GM12878 (cell line): ENCODE results near the gene PJA2. TPM values are rescaled to one million over a fixed set of nuclear protein-coding genes. Genes with fewer than 3 reads are reported as not detected.
"Not testable (repeated sequence)": the region's sequence is repeated elsewhere in the genome, so short reads cannot be mapped to it uniquely, and the experiment has no call there.

ENCODE experiments used
- ATAC-seq: fragments of 200-7000 bp; cut with Tn5 transposase; 3 replicates; pipeline ENCODE4 v1.9.1; 2020; ENCODE audit warnings: mild to moderate bottlenecking, moderate library complexity
- BruUV-seq: library from RNA; stranded (reverse); fragments of 400-500 nt; replicated peaks from 2 replicates; lab custom pipeline; 2021; lab: Mats Ljungman, UMichigan
- CTCF ChIA-PET: fragments of 300-600 bp; sonication (Branson Sonifier 250); formaldehyde crosslinking; extraction: SDS; loops from one replicate; lab custom pipeline; 2021; ENCODE audit warnings: inconsistent platforms; lab: Yijun Ruan, JAX
- POLR2A ChIA-PET: fragments of 350-600 bp; formaldehyde crosslinking; extraction: SDS; loops from one replicate; lab custom pipeline; 2021; ENCODE audit warnings: inconsistent platforms; lab: Charles Lee
- RAD21 ChIA-PET: fragments of 300-600 bp; sonication (Branson Sonifier 250); formaldehyde crosslinking; loops from one replicate; lab custom pipeline; 2023; ENCODE audit warnings: antibody characterized with exemption; ENCODE audit not compliant: unreplicated experiment; lab: Charles Lee
- SMC1A ChIA-PET: fragments of 300-600 bp; sonication (Branson Sonifier 250); formaldehyde crosslinking; loops from one replicate; lab custom pipeline; 2023; ENCODE audit not compliant: unreplicated experiment, uncharacterized antibody; lab: Charles Lee
- DNase-seq: peaks from one replicate; pipeline ENCODE4 v3.0.0-alpha.2; 2011; ENCODE audit warnings: low read depth, low spot score
- FAIRE-seq: peaks from 3 replicates; lab custom pipeline; 2011; peaks lifted over from hg19 to GRCh38; lab: Jason Lieb, UNC
- H2AFZ ChIP-seq: 2 replicates; pipeline ENCODE4 v1.6.0; 2011; ENCODE audit warnings: low read depth, low read length, control low read depth; ENCODE audit not compliant: control insufficient read depth
- H3K27ac ChIP-seq: 2 replicates; pipeline ENCODE4 v1.5.1; 2011; ENCODE audit warnings: control low read depth; ENCODE audit not compliant: control insufficient read depth, insufficient read depth
- H3K27me3 ChIP-seq, 2 experiments: replicated peaks in 1 of 2; 2 replicates each; pipeline versions ENCODE4 v1.6.0 to v1.6.1; 2011; ENCODE audit warnings: low read length in 1 of 2; ENCODE audit not compliant: control insufficient read depth in 2 of 2, insufficient read depth in 2 of 2
- H3K36me3 ChIP-seq, 2 experiments: 2 replicates each; pipeline ENCODE4 v1.5.1; 2011; ENCODE audit warnings: low read length in 1 of 2; ENCODE audit not compliant: control insufficient read depth in 2 of 2, insufficient read depth in 2 of 2
- H3K4me1 ChIP-seq: 2 replicates; pipeline ENCODE4 v1.6.1; 2011; ENCODE audit warnings: mild to moderate bottlenecking, low read length, moderate library complexity, mixed read lengths; ENCODE audit not compliant: control insufficient read depth, insufficient read depth
- H3K4me2 ChIP-seq: 2 replicates; pipeline ENCODE4 v1.6.0; 2011; ENCODE audit warnings: control low read depth; ENCODE audit not compliant: control insufficient read depth, insufficient read depth
- H3K4me3 ChIP-seq: fragments of 200-600 bp; sonication (generic); 2 replicates; pipeline ENCODE4 v1.5.1; 2016
- H3K79me2 ChIP-seq: 2 replicates; pipeline ENCODE4 v1.6.0; 2011; ENCODE audit warnings: low read length; ENCODE audit not compliant: control insufficient read depth, insufficient read depth
- H3K9ac ChIP-seq: 2 replicates; pipeline ENCODE4 v1.8.0; 2011; ENCODE audit warnings: low read length, control low read depth, mixed read lengths; ENCODE audit not compliant: control insufficient read depth, insufficient read depth
- H3K9me3 ChIP-seq: replicated peaks from 3 replicates; pipeline ENCODE4 v1.5.1; 2011; ENCODE audit warnings: mild to moderate bottlenecking, low read length; ENCODE audit not compliant: control insufficient read depth, insufficient read depth
- H4K20me1 ChIP-seq: 2 replicates; pipeline ENCODE4 v1.6.0; 2011; ENCODE audit not compliant: control insufficient read depth, insufficient read depth
- CREB1 ChIP-seq: IDR thresholded peaks from 2 replicates; pipeline ENCODE4 v1.6.1; 2012; ENCODE audit warnings: low read depth, mild to moderate bottlenecking, inconsistent platforms
- TARDBP ChIP-seq: IDR thresholded peaks from 2 replicates; pipeline ENCODE4 v1.6.1; 2016; ENCODE audit warnings: borderline replicate concordance
- WGBS: methylation state at CpG from one replicate; pipeline ENCODE4 v1.1.6; 2016; ENCODE audit warnings: low lambda C conversion rate; ENCODE audit not compliant: insufficient replicate concordance, insufficient coverage; ENCODE audit errors: missing lambda C conversion rate; 5-methylcytosine and 5-hydroxymethylcytosine counted together
- in situ Hi-C: fragments of 300-500 bp; cut with MboI; formaldehyde crosslinking; loops from 9 replicates; pipeline ENCODE4 v1.14.3; 2018; ENCODE audit warnings: mixed read lengths
- intact Hi-C: fragments of 100-400 bp; cut with micrococcal nuclease; formaldehyde crosslinking; loops from one replicate; pipeline ENCODE4 v1.14.2; 2022; ENCODE audit not compliant: unreplicated experiment
- polyA plus RNA-seq, 11 experiments: library from polyadenylated mRNA; depleted of rRNA in 4 of 11; unstranded in 6 of 11; stranded (reverse) in 5 of 11; fragments of >200 nt; fragmentation: Nextera tagmentation in 4 of 11; fragmentation: Illumina TruSeq in 1 of 11; extraction: Ambion mirVana in 4 of 11; extraction: Trizol in 1 of 11; gene quantifications; 1 replicate in 1 of 11; 2 replicates in 10 of 11; pipeline versions ENCODE4 v1.2.1 to v1.2.3, GENCODE V29; 2011 to 2016; ENCODE audit warnings: inconsistent platforms in 2 of 11, missing spikeins in 2 of 11, low read depth in 1 of 11
- total RNA-seq, 4 experiments: library from RNA; depleted of rRNA in 3 of 4; stranded (reverse); fragments of >200 nt in 3 of 4; fragmentation: Illumina TruSeq in 1 of 4; extraction: Trizol in 1 of 4; gene quantifications; 2 replicates each; pipeline versions ENCODE4 v1.2.1 to v1.2.3, GENCODE V29; 2013 to 2021

PJA2 gene
- total and polyA plus RNA-seq, 10 of the 15 experiments (the other 5 are each of a cell fraction or from before 2014, with no cell fraction given), result 27.8 to 93.4 (median 47.8) TPM

GRCh38 chr5:109426075-109426474 is 16.3 kb upstream of the PJA2 start (continued):
- no peak for TF ChIP-seq CREB1

- H3K4me1 ChIP-seq, H2AFZ ChIP-seq, H3K36me3 ChIP-seq, POLR2A ChIA-PET, H3K4me3 ChIP-seq, DNase-seq, intact Hi-C loops, H3K9me3 ChIP-seq, H3K27me3 ChIP-seq, RAD21 ChIA-PET, BruUV-seq, H4K20me1 ChIP-seq, H3K4me2 ChIP-seq, in situ Hi-C loops, H3K27ac ChIP-seq, FAIRE-seq, ATAC-seq, H3K79me2 ChIP-seq, H3K9ac ChIP-seq: not testable (repeated sequence)
- WGBS, result 66% methylated on average over 5 of the region's 5 CpGs
- SMC1A ChIA-PET, result interaction anchor here (0.7 to 1.2 kb wide), 2 partner anchors 287 to 637 kb away, joined by 3 read pairs; no protein-coding TSS in a partner anchor
- CTCF ChIA-PET, result interaction anchor here (1.2 kb wide), 1 partner anchor 13 kb away, joined by 3 read pairs; no protein-coding TSS in a partner anchor
These were observed 15.7 kb upstream of the PJA2 start for GRCh38 chr5:109425521-109425920.

GRCh38 chr5:109421956-109422355 is 12.2 kb upstream of the PJA2 start:
- Histone ChIP-seq H3K27me3 (no peaks in the 10 kb centered on the region), H3K9ac (no peak overlapping the region), H4K20me1 (no peaks in the 10 kb centered on the region), H3K79me2 (no peaks in the 10 kb centered on the region), H3K4me3 (no peak overlapping the region), H3K9me3 (no peaks in the 10 kb centered on the region), H3K36me3 (no peaks in the 10 kb centered on the region), H3K4me1 (no peaks in the 10 kb centered on the region), H3K4me2 (no peak overlapping the region), H3K27ac (no peak overlapping the region), H2AFZ (no peak overlapping the region)
- WGBS, result 50% methylated on average over 2 of the region's 2 CpGs
- ChIA-PET SMC1A (interaction anchor here (1.5 kb wide), 1 partner anchor 9 kb away, joined by 4 read pairs; no protein-coding TSS in a partner anchor), CTCF (interaction anchor here (0.6 to 1.6 kb wide), 2 partner anchors 9 to 629 kb away, joined by 3 read pairs; no protein-coding TSS in a partner anchor), POLR2A (interaction anchor here (0.6 kb wide), 1 partner anchor 1113 kb away, joined by 5 read pairs; no protein-coding TSS in a partner anchor), RAD21 (no interaction called here)
- ATAC-seq (no peak), FAIRE-seq (no peak), DNase-seq (no peak)
- BruUV-seq, result no TSS peak
- intact Hi-C loops (no loop called here), in situ Hi-C loops (no loop called here)
- no peak for TF ChIP-seq TARDBP
